Measurements from ENCODE around the gene ARFRP1.

ARFRP1 gene

DNA sequence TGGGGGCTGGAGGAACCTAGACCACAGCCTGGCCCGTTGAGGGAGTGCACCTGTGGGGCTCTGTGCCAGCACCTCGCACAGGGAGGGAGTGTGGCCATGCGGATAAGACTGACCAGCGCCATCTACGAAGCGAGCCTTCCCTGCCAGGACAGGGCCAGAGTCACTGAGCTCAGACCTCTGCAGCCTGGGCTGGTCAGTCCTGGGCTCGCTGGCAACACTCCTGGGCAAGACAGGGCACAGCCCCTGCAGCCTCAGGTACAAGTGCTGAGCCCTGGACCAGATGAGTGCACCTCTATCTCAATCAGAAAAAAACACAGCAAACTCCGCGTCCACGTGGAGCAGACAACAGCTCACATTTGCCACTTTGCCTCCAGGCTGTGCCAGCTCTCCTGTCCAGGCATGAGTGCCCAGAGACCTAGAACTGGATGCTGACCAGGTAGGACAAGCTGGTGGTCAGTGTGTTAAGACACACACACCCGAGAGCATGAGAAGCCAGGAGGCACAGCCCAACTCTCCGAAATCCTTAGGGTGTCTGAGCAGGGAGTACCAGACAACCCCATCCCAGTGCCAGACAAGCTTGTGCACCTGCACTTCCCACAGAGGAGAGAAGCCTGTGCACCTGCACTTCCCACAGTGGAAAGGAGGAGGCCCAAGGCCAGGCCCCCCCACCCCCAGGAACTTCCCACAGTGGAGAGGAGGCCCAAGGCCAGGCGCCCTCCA, 4.9 kb downstream of the ARFRP1 start:
- no peak for TF ChIP-seq ZFX (IDR thresholded peaks at IDR 0.05; ENCODE audit: borderline replicate concordance)
- TF ChIP-seq CTCF (IDR thresholded peaks at IDR 0.05), result no peak
- no peak overlapping the region for H3K27ac ChIP-seq

DNA sequence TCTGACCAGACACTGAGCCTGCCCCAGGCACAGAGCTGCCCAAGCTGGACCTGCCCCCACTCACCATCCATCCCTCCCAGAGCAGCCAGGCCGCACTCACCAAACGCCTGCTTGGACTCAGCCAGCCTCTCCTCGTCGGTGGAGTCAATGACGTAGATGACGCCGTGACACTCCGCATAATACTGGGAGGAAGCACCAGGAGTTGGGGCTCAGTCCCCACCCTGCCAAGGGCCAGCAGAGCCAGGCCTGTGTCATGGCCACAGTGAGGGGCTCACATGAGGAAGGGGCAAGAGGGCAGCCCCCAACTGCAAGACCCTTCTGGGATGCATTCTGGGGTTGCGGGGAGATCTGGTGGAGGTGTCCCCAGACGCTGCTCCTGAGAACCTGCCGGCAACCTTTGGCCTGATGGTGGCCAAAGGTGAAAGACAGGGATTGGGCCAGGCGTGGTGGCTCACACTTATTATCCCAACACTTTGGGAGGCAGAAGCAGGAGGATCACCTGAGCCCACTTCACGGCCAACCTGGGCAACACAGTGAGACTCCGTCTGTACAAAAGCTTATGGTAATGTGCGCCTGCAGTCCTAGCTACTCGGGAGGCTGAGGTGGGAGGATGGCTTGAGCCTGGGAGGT, 5.6 kb downstream of the ARFRP1 start:
- no peak for TF ChIP-seq CTCF (IDR thresholded peaks at IDR 0.05)
- H3K27ac ChIP-seq, result no peak overlapping the region

- no peak for TF ChIP-seq ZFX (IDR thresholded peaks at IDR 0.05; ENCODE audit: borderline replicate concordance)
- TF ChIP-seq CTCF (IDR thresholded peaks at IDR 0.05), result no peak
- no peak overlapping the region for H3K27ac ChIP-seq
Measured at GRCh38 chr20:63701329-63702035, 6.3 kb downstream of the ARFRP1 start.

GRCh38 chr20:63701051-63701328, 6.8 kb downstream of the ARFRP1 start:
- H3K27ac ChIP-seq, result no peak overlapping the region
- TF ChIP-seq CTCF (IDR thresholded peaks at IDR 0.05) (no peak), ZFX (IDR thresholded peaks at IDR 0.05; ENCODE audit: borderline replicate concordance) (no peak)

GRCh38 chr20:63700199-63701050, 7.4 kb downstream of the ARFRP1 start:
- TF ChIP-seq CTCF (IDR thresholded peaks at IDR 0.05), result no peak
- no peak for TF ChIP-seq ZFX (IDR thresholded peaks at IDR 0.05; ENCODE audit: borderline replicate concordance)
- H3K27ac ChIP-seq, result no peak overlapping the region

- H3K27ac ChIP-seq, result peak overlapping the region; percentile 20; the same call in 1 of the 2 replicates
Measured at GRCh38 chr20:63699466-63700198, 8.1 kb downstream of the ARFRP1 start.

More at GRCh38 chr20:63699466-63700198, 8.1 kb downstream of the ARFRP1 start:
- TF ChIP-seq CTCF (IDR thresholded peaks at IDR 0.05) (no peak), ZFX (IDR thresholded peaks at IDR 0.05; ENCODE audit: borderline replicate concordance) (no peak)
